ENCODE measurements around the gene VTA1.
"Not testable (repeated sequence)": the region's sequence is repeated elsewhere in the genome, so short reads cannot be mapped to it uniquely, and the experiment has no call there.

GRCh38 chr6:142104820-142105219, 42.2 kb upstream of the VTA1 start:
- not testable (repeated sequence) for TF ChIP-seq EZH2 (IDR thresholded peaks at IDR 0.05; ENCODE audit: insufficient read depth, poor library complexity, severe bottlenecking); EZH2phosphoT487 (IDR thresholded peaks at IDR 0.05; ENCODE audit: insufficient read depth, low read depth)
